HG03060 (cell line): ENCODE results near the gene ERG.

Source experiments
- ATAC-seq: cut with Tn5 transposase; IDR thresholded peaks from one replicate; pipeline ENCODE4 v1.9.1; 2021; ENCODE audit warnings: low read depth, moderate number of reproducible peaks; ENCODE audit not compliant: unreplicated experiment

The ERG gene

DNA sequence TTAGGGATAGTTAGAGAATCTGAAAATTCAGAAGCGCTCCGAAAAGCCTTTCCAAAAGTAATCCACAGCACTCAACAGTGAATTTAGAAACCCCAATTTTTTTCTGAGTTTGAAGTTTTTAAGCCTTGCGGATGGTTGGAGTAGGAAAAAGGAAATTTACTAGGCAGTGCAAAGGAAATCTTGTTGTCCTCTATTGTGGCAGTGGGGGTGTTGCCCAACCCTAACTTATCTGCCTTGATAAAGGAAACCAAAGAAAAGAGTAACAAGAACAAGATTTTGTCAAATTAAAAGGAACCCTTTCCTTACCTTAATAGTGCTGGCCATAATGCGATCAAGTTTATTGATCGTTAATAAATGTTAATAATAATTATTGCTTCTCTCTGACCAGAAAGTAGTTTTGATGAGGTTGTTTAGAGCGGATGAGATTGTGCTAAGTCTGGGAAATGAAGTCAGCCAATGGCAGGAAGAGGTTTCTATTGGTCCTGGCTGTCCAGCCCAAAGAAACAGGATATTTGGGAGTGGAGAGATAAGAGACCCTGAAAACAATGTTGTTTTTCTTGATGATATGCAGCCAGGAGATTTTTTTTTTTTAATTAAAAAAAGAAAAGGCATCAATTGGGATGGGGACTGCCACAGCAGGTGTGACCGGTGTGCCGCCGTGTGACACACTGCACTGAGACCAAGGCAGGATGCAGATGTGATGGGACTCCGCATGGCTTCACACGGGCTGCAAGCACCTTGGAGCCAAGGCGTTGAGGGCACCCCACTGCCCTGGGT lies at the start of gene ERG:
Gene ERG (minus strand): TSS at position 421 of the 777 bp plus-strand sequence. CDS start 97 bp downstream, at position 324.
- no peak for ATAC-seq

- ATAC-seq = no peak
Measured at GRCh38 chr21:38544661-38545060, 46.4 kb upstream of the ERG start.

DNA sequence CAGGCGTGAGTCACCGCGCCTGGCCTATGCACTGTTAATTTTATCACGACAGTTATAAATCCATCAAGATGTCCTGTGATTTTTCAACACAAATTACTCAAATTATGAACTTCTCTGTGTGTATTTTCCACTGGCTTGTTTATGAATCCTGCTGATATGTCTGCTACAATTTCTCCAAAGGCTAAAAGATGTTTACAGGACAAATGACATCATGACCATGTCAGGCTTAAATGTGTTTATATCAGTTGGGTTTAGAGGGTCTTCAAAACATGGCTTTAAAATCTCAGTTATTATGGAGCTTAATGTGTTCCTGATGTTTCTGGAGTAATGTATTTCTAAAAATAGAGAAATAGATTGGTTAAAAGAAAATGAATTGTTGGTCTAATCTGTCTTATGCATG lies 44.0 kb upstream of the ERG start:
- ATAC-seq = no peak

GRCh38 chr21:38538353-38538752 lies 40.1 kb upstream of the ERG start:
- no peak for ATAC-seq

GRCh38 chr21:38534591-38534990 lies 36.3 kb upstream of the ERG start:
- no peak for ATAC-seq

DNA sequence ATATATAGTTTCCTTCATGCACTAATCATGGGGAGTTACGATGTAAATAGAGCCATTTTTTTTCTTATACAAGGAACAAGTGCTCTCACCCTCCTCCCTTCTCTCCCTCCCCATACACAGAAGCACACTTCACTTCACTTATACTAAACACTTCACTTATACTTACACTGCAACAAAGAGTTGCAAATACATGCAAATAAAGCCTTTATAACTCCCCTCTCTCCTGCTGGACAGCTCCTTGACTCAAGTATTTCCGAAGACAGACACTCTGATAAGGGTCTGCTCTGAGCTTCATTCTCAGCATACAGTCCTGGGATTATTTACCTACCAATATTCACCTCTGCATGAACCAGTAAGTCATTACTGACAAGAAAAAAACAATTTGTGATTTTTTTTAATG lies 35.6 kb upstream of the ERG start:
- ATAC-seq = no peak

DNA sequence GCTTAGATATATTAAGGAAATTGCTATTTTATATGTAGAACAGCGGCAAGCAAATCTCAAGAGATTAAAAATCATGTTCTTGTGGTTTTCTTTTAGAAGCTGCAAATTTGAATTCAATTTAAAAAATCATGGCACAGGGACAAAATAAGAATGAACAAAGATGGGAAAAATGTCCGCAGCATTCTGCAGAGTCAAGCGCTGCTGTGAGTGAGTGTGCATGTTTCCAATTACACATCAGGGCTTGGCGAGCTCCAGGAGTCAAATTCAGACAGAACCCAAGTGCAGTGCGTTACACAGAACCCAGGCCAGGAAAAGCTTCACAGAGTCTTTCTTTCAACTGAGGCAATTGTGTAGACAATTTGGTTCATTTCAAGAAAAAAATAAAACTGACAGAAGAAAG lies 33.3 kb upstream of the ERG start:
- no peak for ATAC-seq

DNA sequence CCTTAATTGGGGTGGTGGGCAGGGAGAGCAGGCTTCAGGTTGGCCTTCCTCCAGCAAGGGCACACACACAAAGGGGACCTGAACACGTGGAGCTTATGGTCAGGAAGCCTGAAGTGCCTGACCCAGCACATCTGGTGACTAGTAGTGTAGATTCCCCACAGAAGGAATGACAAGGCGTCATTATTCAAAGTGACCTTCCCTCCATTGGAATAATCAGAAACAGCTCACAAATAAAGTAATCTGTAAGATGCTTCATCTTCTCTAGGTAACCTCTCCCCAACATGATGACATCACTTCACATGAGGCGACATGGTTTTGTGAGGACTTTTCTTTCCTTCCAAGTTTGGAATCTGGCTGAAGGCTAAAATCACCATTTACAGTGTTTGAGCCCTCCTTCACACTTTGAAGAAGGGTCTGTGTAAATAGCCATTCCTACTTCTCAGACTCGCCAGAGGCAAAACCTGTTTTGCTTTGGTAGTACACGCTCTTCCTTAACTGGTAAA lies 32.8 kb upstream of the ERG start:
- no peak for ATAC-seq

DNA sequence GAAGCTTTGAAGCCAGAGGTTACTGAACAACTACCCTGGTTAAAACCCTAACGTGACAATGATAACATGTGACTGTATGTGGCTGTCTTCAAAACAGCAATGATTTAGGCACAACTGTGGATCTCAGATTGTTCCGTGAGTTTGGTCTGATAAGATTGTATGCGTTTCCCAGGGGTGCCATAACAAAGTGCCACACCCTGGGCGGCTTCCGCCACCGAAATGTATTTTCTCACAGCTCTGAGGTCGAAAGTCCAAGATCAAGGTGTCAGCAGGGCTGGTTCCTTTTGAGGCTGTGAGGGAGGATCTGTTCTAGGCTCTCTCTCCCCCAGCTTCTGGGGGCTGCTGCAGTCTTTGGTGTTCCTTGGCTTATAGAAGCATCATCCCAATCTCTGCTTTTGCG lies 29.5 kb upstream of the ERG start:
- ATAC-seq = no peak

DNA sequence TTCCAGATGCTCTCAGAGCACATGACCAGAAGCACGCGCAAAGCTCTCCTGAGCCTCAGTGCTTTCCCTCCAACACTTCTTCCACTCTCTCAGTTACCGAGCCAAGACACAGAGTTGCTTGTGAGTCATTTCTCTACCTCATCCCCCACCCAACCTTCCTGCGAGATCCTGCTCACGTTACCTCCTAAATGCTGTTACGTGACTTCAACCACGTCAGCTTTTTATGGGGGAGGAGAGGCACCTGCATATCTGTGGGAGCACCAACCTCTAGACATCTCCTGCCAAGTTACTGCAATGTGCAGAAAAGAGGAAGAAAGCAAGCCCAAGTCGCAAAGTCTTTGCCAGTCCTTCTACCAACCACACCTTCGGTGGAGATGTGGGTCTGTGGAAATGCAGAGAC lies 27.2 kb upstream of the ERG start:
- ATAC-seq = no peak

- no peak for ATAC-seq
Measured at GRCh38 chr21:38524168-38525153, 26.2 kb upstream of the ERG start.

- ATAC-seq = no peak
Measured at GRCh38 chr21:38520511-38520910, 22.2 kb upstream of the ERG start.

DNA sequence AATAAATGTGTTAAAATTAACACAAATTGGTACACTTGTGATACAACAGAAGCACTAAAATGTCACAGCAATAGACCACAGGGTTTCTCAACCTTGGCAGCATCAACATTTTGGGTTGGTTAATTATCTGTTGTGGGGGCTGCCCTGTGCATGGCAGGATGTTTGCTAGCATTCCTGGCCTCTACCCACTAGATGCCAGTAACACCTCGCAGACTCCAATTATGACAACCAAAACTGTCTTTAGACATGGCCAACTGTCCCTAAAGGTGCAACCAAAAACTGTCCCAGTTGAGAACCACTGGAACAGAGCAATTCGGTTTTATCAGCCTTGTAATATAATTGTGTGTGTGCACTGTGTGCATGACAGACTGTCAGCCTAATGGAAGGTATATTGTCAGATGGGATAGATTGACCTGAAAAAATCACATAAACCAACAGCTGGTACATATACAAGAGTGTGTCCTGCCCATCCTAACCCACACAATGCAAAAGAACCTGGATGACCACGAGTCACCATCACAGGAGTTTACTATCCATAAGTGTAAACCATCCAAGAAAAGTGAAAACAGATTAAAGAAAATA lies 13.5 kb upstream of the ERG start:
- no peak for ATAC-seq

DNA sequence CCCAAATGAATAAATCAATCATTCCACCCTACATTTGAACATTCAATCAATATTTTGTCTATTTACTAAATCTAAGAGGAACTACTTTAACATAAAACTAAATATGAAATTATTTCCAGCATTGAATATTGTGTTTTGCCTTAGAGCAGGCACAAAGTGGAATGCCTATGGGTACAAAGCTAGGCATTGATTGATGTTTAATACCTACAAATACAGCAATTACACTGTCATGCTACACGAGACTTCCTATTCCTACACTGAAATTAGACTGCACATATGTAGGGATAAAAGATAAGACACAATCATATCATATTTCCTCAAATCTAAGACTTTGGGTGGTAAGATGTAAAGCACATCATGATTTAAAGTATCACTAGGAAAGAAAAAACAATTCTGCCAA lies 12.9 kb upstream of the ERG start:
- ATAC-seq = no peak

DNA sequence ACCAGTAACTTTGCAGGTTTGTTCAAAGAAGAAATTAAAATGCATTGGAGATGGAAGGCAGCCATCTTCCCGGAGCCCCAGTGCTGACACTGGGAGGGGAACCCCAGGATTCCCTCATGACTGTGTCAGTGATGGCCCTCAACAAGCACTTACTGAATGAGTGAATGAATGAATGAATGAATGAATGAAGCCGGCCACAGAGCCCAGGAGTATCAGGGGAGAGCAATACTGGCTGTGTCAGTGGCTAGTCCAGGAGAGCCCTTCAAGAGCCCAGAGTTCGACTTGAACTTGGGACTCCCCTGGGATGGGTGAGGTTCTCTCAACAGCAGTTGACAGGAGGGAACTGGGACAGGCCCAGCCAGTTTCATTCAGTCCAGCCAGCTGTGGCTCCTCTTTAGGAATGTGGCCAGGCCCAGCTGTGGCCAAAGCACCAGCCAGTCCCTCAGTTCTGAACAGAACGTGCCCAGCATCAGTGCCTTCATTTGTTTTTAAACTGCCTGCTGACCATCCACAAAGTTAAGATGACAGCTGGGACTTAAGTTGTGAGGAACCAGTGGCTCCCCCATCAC lies 9.2 kb upstream of the ERG start:
- ATAC-seq = no peak

- no peak for ATAC-seq
Measured at GRCh38 chr21:38506661-38507281, 8.5 kb upstream of the ERG start.

GRCh38 chr21:38505654-38506523 lies 7.6 kb upstream of the ERG start:
- no peak for ATAC-seq

- ATAC-seq = no peak
Measured at GRCh38 chr21:38504066-38504465, 5.8 kb upstream of the ERG start.

DNA sequence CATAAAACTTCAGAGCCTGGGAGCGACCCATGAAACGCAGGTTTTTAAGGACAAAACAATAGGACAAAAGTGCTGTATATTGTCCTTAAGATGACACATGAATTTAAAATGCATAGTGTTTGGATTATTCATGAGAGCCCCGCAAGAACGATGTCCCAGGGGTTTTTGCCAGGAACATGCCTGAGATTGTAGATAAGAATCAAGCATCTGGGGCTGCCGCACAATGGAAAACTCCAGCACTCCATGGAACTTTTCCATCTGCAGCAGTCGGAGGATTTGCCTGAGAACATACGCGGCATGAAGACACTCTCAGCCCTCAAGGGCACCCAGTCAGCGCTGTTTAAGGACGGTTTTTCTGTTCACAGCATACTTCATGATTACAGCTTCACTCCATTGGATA lies 5.3 kb upstream of the ERG start:
- ATAC-seq = no peak
